Measurements from ENCODE around the gene RETREG1.
"Not testable (repeated sequence)": the region's sequence is repeated elsewhere in the genome, so short reads cannot be mapped to it uniquely, and the experiment has no call there.

RETREG1 gene

GRCh38 chr5:16486711-16487111, 130.1 kb downstream of the RETREG1 start:
- Mint-ChIP-seq H3K4me3 (no peak overlapping the region), H3K27ac (no peak overlapping the region), H3K27me3 (no peaks in the 10 kb centered on the region), H3K9me3 (no peaks in the 10 kb centered on the region), H3K36me3 (ENCODE audit: insufficient read depth) (no peaks in the 10 kb centered on the region), H3K4me1 (ENCODE audit: low read depth in 2 of 2) (peaks cover 0 to 2% of the 10 kb centered on the region in 2 donors)
- no peak for ATAC-seq (replicated peaks)
- DNase-seq, result no peak

DNA sequence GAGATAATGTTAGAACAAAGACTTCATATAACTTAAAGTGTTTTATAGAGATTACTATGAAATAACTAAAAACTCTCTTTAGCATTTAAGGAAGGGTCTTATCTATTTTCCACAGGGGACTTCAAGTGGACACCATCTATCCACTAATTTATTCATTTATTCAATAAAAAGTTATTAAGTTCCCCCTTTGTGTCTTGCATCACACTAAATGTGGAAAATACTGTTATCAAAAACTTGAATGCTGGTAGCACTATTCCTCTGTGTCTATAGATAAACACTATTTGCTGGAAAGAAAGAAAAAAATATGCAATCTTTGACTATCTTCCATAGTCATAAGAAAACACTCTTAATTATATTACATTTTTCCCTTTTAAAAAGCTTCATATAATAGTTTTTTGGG, 131.1 kb downstream of the RETREG1 start:
- H3K27ac Mint-ChIP-seq, result no peak overlapping the region
- no peaks in the 10 kb centered on the region for H3K27me3 Mint-ChIP-seq
- no peaks in the 10 kb centered on the region for H3K36me3 Mint-ChIP-seq (ENCODE audit: insufficient read depth)
- H3K4me1 Mint-ChIP-seq (ENCODE audit: low read depth in 2 of 2), result peaks cover 0 to 2% of the 10 kb centered on the region in 2 donors
- DNase-seq (no peak), ATAC-seq (replicated peaks) (no peak)
- H3K4me3 Mint-ChIP-seq, result no peak overlapping the region
- no peaks in the 10 kb centered on the region for H3K9me3 Mint-ChIP-seq

- H3K27ac Mint-ChIP-seq, result no peak overlapping the region
- ATAC-seq (replicated peaks) (no peak), DNase-seq (no peak)
- no peaks in the 10 kb centered on the region for H3K27me3 Mint-ChIP-seq
- no peak overlapping the region for H3K4me3 Mint-ChIP-seq
- peaks cover 0 to 2% of the 10 kb centered on the region in 2 donors for H3K4me1 Mint-ChIP-seq (ENCODE audit: low read depth in 2 of 2)
- no peaks in the 10 kb centered on the region for H3K9me3 Mint-ChIP-seq
- no peaks in the 10 kb centered on the region for H3K36me3 Mint-ChIP-seq (ENCODE audit: insufficient read depth)
Observed at GRCh38 chr5:16484081-16484480, 132.7 kb downstream of the RETREG1 start.

DNA sequence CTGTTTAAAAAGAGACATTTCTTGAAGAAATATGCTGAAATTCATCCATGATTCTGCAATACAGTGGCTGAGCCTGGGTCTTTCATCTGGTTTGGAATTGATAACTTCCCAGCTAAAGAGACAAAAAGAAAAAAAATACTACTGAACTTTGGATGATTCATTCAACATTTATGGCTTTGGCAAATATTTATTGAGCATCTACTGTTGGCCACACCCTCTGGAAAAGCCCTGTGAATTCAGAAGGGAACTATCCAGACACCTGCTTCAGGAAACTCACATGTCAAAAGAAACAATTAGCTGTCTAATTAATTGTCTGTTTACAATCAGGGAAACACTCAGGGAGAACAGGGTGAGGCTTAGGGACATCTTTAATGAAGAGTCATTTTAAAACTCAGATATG, 133.4 kb downstream of the RETREG1 start:
- Mint-ChIP-seq H3K27ac (no peak overlapping the region), H3K27me3 (no peaks in the 10 kb centered on the region), H3K9me3 (no peaks in the 10 kb centered on the region), H3K4me3 (no peak overlapping the region), H3K36me3 (ENCODE audit: insufficient read depth) (no peaks in the 10 kb centered on the region), H3K4me1 (ENCODE audit: low read depth in 2 of 2) (peaks cover 0 to 2% of the 10 kb centered on the region in 2 donors)
- ATAC-seq (replicated peaks), result no peak
- DNase-seq, result no peak

DNA sequence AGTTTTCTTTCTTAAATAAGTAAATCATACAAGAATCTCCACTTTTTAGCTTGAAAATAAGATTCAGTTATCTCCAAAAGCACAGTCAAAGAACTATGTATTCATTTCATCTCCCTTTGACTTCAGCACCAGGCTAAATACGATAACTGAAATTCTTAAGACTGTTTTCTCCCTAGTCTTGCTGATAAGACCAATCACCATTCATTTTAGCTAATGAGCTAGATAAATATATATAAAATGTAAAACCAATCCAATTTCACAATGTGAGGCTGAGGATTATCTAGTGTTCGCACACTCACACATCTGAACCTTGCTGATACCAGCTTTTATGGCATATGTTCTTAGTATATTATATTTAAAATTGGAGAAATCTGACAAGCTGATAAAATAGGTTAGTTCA, 133.9 kb downstream of the RETREG1 start:
- DNase-seq (no peak), ATAC-seq (replicated peaks) (no peak)
- Mint-ChIP-seq H3K27me3 (no peaks in the 10 kb centered on the region), H3K27ac (no peak overlapping the region), H3K36me3 (ENCODE audit: insufficient read depth) (no peaks in the 10 kb centered on the region), H3K9me3 (no peaks in the 10 kb centered on the region), H3K4me3 (no peak overlapping the region), H3K4me1 (ENCODE audit: low read depth in 2 of 2) (peaks cover 0 to 2% of the 10 kb centered on the region in 2 donors)

DNA sequence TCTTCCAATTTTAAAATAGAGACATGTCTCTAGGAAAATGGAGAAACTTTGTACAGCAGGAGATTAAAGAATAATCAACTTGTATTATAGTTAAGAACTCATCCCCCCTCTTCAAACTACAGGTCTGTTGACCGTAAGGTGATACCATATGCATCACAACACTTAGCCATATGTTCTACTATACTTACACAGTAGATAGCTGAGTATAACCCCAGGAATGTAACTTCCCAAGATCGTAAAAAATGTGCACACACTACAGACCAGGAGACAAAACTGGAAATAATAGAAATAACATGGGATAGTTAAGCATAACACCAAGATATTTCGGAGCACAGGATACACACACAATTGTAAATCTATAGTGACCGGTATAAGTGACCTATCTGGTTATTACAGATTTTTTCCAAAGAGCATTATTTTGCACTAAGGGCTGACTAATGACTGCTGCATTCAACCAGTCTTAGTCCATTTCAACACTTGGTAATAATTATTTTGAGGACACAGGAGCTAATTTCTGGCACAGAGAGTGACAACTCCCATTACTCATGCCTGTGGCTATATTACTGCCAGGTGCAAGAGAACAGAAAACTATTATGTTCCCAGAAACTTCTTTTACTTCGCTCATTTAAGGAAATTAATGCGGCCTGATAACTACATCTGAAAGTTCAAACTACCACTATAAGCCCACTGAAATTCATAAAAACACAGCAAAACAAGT, 135.8 kb downstream of the RETREG1 start:
- Mint-ChIP-seq H3K27ac (no peak overlapping the region), H3K4me1 (ENCODE audit: low read depth in 2 of 2) (peaks cover 0 to 3% of the 10 kb centered on the region in 2 donors), H3K36me3 (ENCODE audit: insufficient read depth) (no peaks in the 10 kb centered on the region), H3K9me3 (no peaks in the 10 kb centered on the region), H3K4me3 (no peak overlapping the region), H3K27me3 (no peaks in the 10 kb centered on the region)
- DNase-seq, result no peak
- ATAC-seq (replicated peaks), result no peak

- Mint-ChIP-seq H3K4me3 (no peak overlapping the region), H3K27me3 (no peaks in the 10 kb centered on the region), H3K36me3 (ENCODE audit: insufficient read depth) (no peaks in the 10 kb centered on the region), H3K27ac (no peak overlapping the region), H3K9me3 (no peaks in the 10 kb centered on the region), H3K4me1 (ENCODE audit: low read depth in 2 of 2) (peaks cover 0 to 5% of the 10 kb centered on the region in 2 donors)
- DNase-seq (no peak), ATAC-seq (replicated peaks) (no peak)
Observed at GRCh38 chr5:16480144-16480543, 136.7 kb downstream of the RETREG1 start.

DNA sequence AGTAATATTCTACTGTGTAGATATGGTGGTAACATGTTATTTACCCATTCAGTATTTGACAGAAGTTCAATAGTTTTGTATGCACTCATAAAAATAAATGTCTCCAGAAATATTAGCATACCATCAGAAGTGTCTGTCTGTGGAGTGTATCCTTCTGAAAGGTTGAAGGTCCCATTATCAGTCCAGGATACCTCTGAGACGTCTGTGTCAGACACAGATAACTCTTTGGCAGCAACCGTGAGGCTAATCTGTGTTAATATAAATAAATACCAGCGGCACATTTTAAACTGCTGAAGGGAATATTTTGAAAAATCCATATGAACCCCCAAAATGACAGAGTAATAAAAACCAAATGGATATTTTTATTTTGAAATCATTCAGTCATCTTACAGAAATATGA, 139.3 kb downstream of the RETREG1 start:
- H3K36me3 Mint-ChIP-seq (ENCODE audit: insufficient read depth), result peaks cover 6% of the 10 kb centered on the region
- H3K27ac Mint-ChIP-seq, result no peak overlapping the region
- ATAC-seq (replicated peaks) (no peak), DNase-seq (no peak)
- no peak overlapping the region for H3K4me3 Mint-ChIP-seq
- no peaks in the 10 kb centered on the region for H3K27me3 Mint-ChIP-seq
- no peaks in the 10 kb centered on the region for H3K9me3 Mint-ChIP-seq
- peaks cover 0 to 5% of the 10 kb centered on the region in 2 donors for H3K4me1 Mint-ChIP-seq (ENCODE audit: low read depth in 2 of 2)

DNA sequence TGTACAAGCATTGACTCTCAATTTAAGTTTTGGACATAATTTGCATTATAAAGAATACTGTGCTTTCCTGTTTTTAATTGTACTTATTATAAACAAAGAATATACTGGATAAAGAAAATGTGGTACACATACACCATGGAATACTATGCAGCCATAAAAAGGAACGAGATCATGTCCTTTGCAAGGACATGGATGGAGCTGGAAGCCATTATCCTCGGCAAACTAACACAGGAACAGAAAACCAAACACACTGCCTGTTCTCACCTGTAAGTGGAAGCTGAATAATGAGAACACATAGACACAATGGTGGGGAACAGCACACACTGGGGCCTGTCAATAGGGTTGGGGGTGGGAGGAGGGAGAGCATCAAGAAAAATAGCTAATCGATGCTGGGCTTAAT, 140.4 kb downstream of the RETREG1 start:
- H3K27me3 Mint-ChIP-seq; DNase-seq; H3K4me1 Mint-ChIP-seq (ENCODE audit: low read depth in 2 of 2); ATAC-seq (replicated peaks); H3K9me3 Mint-ChIP-seq; H3K36me3 Mint-ChIP-seq (ENCODE audit: insufficient read depth); H3K4me3 Mint-ChIP-seq: not testable (repeated sequence)
- H3K27ac Mint-ChIP-seq, result peak overlapping the region in 1 of 2 donors; percentile 88

GRCh38 chr5:16471387-16471786, 145.4 kb downstream of the RETREG1 start:
- ATAC-seq (replicated peaks), result no peak
- no peak overlapping the region for H3K27ac Mint-ChIP-seq
- H3K27me3 Mint-ChIP-seq, result no peaks in the 10 kb centered on the region
- no peak for DNase-seq
- peaks cover 15 to 27% of the 10 kb centered on the region in 2 donors for H3K4me1 Mint-ChIP-seq (ENCODE audit: low read depth in 2 of 2)
- no peaks in the 10 kb centered on the region for H3K9me3 Mint-ChIP-seq
- no peak overlapping the region for H3K4me3 Mint-ChIP-seq
- H3K36me3 Mint-ChIP-seq (ENCODE audit: insufficient read depth), result peaks cover 11% of the 10 kb centered on the region

DNA sequence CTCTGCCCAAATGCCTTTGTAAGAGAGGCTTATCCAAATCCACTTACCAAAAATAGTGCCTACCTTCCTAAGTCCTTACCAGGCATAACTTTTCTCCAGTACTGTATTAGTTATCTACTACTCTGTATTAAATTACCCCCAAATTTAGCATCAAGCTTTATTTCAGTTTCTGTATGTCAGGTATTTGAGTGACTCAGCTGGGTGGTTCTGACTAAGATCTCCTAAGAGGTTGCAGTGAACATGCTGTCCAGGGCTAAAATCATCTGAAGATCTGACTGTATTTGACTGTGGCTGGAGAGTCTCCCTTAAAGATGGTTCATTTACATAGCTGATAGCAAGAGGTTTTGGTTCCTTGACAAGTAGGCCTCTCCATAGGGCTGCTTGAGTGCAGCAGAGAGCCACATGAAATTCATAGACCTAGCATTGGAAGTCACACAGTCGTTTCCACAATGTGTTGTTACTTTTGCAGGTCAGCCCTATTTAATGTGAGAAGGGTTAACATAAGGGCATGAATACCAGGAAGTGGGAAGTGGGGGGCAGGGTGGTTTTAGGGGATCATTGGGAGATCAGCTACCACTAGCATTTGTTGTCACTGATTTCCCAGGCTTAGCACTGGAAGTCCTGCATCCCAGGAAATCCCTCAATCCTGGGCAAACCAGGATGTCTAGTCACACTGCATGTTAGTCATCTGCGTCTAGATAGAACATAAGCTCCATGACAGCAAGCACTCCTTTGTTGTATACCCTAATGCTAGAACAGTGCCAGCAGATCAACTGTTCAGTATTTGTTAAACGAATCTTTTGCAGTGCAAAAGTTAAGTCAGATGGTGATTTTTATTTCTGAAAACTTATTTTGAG, 149.2 kb downstream of the RETREG1 start:
- Mint-ChIP-seq H3K27ac (peak overlapping the region; percentile 97), H3K9me3 (no peaks in the 10 kb centered on the region), H3K36me3 (ENCODE audit: insufficient read depth) (peaks cover 36% of the 10 kb centered on the region), H3K27me3 (no peaks in the 10 kb centered on the region), H3K4me3 (peak overlapping the region; percentile 96 to 99), H3K4me1 (ENCODE audit: low read depth in 2 of 2) (peaks cover 44 to 56% of the 10 kb centered on the region in 2 donors)
- ATAC-seq (replicated peaks) (no peak), DNase-seq (no peak)

DNA sequence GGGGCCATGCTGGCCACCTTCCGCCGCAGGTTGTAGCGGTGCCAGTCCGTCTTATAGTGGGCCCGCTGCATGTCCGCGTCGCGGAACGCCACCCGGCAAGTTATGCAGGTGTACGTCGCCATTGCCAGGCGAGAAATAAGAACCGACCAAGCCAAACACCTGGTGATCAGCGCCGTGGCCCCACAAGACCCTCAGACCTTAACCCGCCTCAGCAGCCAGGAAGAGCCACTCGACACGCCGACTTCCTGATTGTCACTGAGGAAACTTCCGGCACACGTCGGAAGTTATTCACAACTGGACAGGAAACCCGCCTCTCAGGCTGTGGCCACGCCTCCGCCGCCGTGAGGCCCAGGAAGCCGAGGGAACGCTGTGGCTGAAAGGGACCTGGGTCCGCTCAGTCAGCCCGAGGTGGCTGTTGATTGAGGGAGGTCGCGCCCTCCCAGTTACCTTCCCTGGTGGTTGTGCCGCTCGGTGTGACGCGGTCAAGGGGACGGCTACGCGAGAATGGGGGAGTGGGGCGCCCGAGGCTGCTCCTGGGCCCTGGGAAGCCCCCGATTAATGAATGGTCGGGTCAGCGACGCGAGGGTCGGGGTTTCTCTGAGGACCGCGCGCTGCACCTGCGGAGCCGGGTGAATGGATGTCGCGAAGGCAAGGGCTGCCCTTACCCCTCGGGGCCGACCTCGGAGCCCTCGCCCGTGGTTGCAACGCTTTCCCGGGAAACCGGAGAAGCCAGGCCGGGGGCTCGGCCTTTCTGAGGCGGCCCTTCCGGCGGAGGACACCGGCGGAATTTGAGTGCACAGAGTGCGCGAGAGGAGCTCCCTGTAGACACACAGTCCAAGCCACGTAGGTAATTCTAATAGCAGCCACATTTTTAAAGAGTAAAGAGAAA, 151.0 kb downstream of the RETREG1 start, which contains the start of gene ZNF622:
Gene ZNF622 (minus strand): TSS at position 257 of the 889 bp plus-strand sequence. CDS start 135 bp downstream, at position 122.
- Mint-ChIP-seq H3K27ac (peak within 1 kb of the TSS; percentile 97), H3K4me1 (ENCODE audit: low read depth in 2 of 2) (peaks cover 59 to 72% of the 10 kb centered on the region in 2 donors), H3K27me3 (no peaks in the 10 kb centered on the region), H3K9me3 (no peaks in the 10 kb centered on the region), H3K36me3 (ENCODE audit: insufficient read depth) (peaks cover 52% of the 10 kb centered on the region), H3K4me3 (peak within 1 kb of the TSS; percentile 96 to 99)
- ATAC-seq (replicated peaks), result peak; percentile 94
- DNase-seq, result peak; percentile 84 to 85 (median 85)

Measured in effector memory CD8-positive, alpha-beta T cell (primary cell).